GM23338 (cell line): ENCODE results near the gene TCERG1L. TPM values are rescaled to one million over a fixed set of nuclear protein-coding genes. Genes with fewer than 3 reads are reported as not detected.

Experiments used
- ATAC-seq: fragments of 200-7000 bp; cut with Tn5 transposase; 3 replicates; pipeline ENCODE4 v1.9.1; 2020
- DNase-seq: peaks from one replicate; pipeline ENCODE4 v3.0.0-alpha.2; 2015; ENCODE audit warnings: low spot score
- H2AFZ ChIP-seq: fragments of 200-600 bp; sonication (generic); 2 replicates; pipeline ENCODE4 v1.8.0; 2016; ENCODE audit warnings: antibody characterized with exemption, mild to moderate bottlenecking, moderate library complexity
- H3F3A ChIP-seq: fragments of 200-600 bp; sonication (generic); replicated peaks from 2 replicates; pipeline ENCODE4 v1.8.0; 2017; ENCODE audit warnings: antibody characterized with exemption, mixed run types, low read depth
- H3K27ac ChIP-seq: fragments of 200-600 bp; sonication (generic); 2 replicates; pipeline ENCODE4 v1.6.1; 2016; ENCODE audit warnings: low read depth
- H3K27me3 ChIP-seq: fragments of 200-600 bp; sonication (generic); 2 replicates; pipeline ENCODE4 v1.8.0; 2016; ENCODE audit warnings: mild to moderate bottlenecking, mixed run types, moderate library complexity; ENCODE audit not compliant: insufficient read depth
- H3K36me3 ChIP-seq: fragments of 200-600 bp; sonication (generic); 2 replicates; pipeline ENCODE4 v1.8.0; 2016; ENCODE audit warnings: mild to moderate bottlenecking; ENCODE audit not compliant: insufficient read depth
- H3K4me1 ChIP-seq: fragments of 200-600 bp; sonication (generic); 2 replicates; pipeline ENCODE4 v1.8.0; 2016; ENCODE audit warnings: mild to moderate bottlenecking, moderate library complexity; ENCODE audit not compliant: insufficient read depth
- H3K4me2 ChIP-seq: fragments of 200-600 bp; sonication (generic); 2 replicates; pipeline ENCODE4 v1.7.1; 2017; ENCODE audit warnings: mixed run types
- H3K4me3 ChIP-seq: fragments of 200-600 bp; sonication (generic); 2 replicates; pipeline ENCODE4 v1.6.1; 2016; ENCODE audit warnings: mixed run types
- H3K79me2 ChIP-seq: fragments of 200-600 bp; sonication (generic); replicated peaks from 2 replicates; pipeline ENCODE4 v1.8.0; 2017; ENCODE audit warnings: mild to moderate bottlenecking; ENCODE audit not compliant: insufficient read depth
- H3K9me2 ChIP-seq: fragments of 200-600 bp; sonication (generic); 2 replicates; pipeline ENCODE4 v1.8.0; 2017; ENCODE audit not compliant: insufficient read depth
- H4K20me1 ChIP-seq: fragments of 200-600 bp; sonication (generic); replicated peaks from 2 replicates; pipeline ENCODE4 v1.8.0; 2017; ENCODE audit warnings: mild to moderate bottlenecking; ENCODE audit not compliant: insufficient read depth
- H3K27ac Mint-ChIP-seq: 2 replicates; pipeline ENCODE4 v1.8.0; 2020; ENCODE audit warnings: inconsistent platforms, mild to moderate bottlenecking, moderate library complexity, mixed read lengths
- H3K27me3 Mint-ChIP-seq: 3 replicates; pipeline ENCODE4 v1.8.0; 2022; ENCODE audit warnings: low read depth, mild to moderate bottlenecking, moderate library complexity, mixed read lengths, inconsistent platforms; ENCODE audit not compliant: insufficient read depth, poor library complexity
- H3K36me3 Mint-ChIP-seq: 3 replicates; pipeline ENCODE4 v1.8.0; 2021; ENCODE audit warnings: low read depth, mild to moderate bottlenecking, inconsistent platforms, moderate library complexity, mixed read lengths
- H3K4me1 Mint-ChIP-seq: 3 replicates; pipeline ENCODE4 v1.8.0; 2020; ENCODE audit warnings: mild to moderate bottlenecking, inconsistent platforms, mixed read lengths
- H3K4me3 Mint-ChIP-seq: 3 replicates; pipeline ENCODE4 v1.8.0; 2021; ENCODE audit warnings: moderate library complexity, mild to moderate bottlenecking, inconsistent platforms, mixed read lengths
- H3K9me3 Mint-ChIP-seq: 3 replicates; pipeline ENCODE4 v1.8.0; 2020; ENCODE audit warnings: moderate library complexity, mild to moderate bottlenecking, inconsistent platforms, mixed read lengths
- CREB1 ChIP-seq: fragments of 250-450 bp; sonication (Bioruptor Pico); IDR thresholded peaks from 2 replicates; pipeline ENCODE4 v1.5.0; 2020; ENCODE audit warnings: low read depth, mild to moderate bottlenecking, moderate library complexity
- ETS1 ChIP-seq: IDR thresholded peaks from 2 replicates; pipeline ENCODE4 v1.6.1; 2016; ENCODE audit warnings: antibody characterized with exemption
- EZH2 ChIP-seq: fragments of 200-600 bp; sonication (generic); IDR thresholded peaks from one replicate; pipeline ENCODE4 v1.8.0; 2017; ENCODE audit warnings: antibody characterized with exemption, mild to moderate bottlenecking, low read depth; ENCODE audit not compliant: unreplicated experiment
- EZH2phosphoT487 ChIP-seq: fragments of 200-600 bp; sonication (generic); IDR thresholded peaks from one replicate; pipeline ENCODE4 v1.8.1; 2018; ENCODE audit warnings: antibody characterized with exemption; ENCODE audit not compliant: unreplicated experiment
- JUNB ChIP-seq: IDR thresholded peaks from one replicate; pipeline ENCODE4 v1.6.1; 2016; ENCODE audit warnings: antibody characterized with exemption; ENCODE audit not compliant: unreplicated experiment
- NANOG ChIP-seq: IDR thresholded peaks from 2 replicates; pipeline ENCODE4 v1.6.1; 2016; ENCODE audit warnings: antibody characterized with exemption, borderline replicate concordance
- STAT1 ChIP-seq: IDR thresholded peaks from one replicate; pipeline ENCODE4 v1.6.1; 2016; ENCODE audit warnings: antibody characterized with exemption; ENCODE audit not compliant: unreplicated experiment
- ZNF462 ChIP-seq: fragments of 250-450 bp; sonication (Bioruptor Pico); IDR thresholded peaks from 2 replicates; pipeline ENCODE4 v1.5.0; 2020; ENCODE audit warnings: mild to moderate bottlenecking, moderate library complexity
- polyA plus RNA-seq: library from polyadenylated mRNA; unstranded; fragments of >200 nt; fragmentation: Nextera tagmentation; extraction: Ambion mirVana; gene quantifications from 2 replicates; pipeline ENCODE4 v1.2.1, GENCODE V29; 2016
- total RNA-seq: library from RNA; depleted of rRNA; stranded (reverse); fragments of >200 nt; shearing (Covaris generic); gene quantifications from 2 replicates; pipeline ENCODE4 v1.2.3, GENCODE V29; 2014

Gene TCERG1L
- total and polyA plus RNA-seq, 2 experiments from 2014 or later, result 3.9 to 5.5 TPM

- no peak for ATAC-seq
- no peaks in the 10 kb centered on the region for H3K4me1 ChIP-seq
- no peaks in the 10 kb centered on the region for H4K20me1 ChIP-seq
- H3K9me2 ChIP-seq, result peaks cover 3% of the 10 kb centered on the region; the same call in 1 of the 2 replicates
- H3K27me3 Mint-ChIP-seq, result peaks cover 8% of the 10 kb centered on the region
- no peak overlapping the region for H3K27ac Mint-ChIP-seq
- H3K4me3 ChIP-seq, result no peak overlapping the region
- no peaks in the 10 kb centered on the region for H3K79me2 ChIP-seq
- TF ChIP-seq EZH2phosphoT487, result no peak
- TF ChIP-seq ETS1, result no peak
- TF ChIP-seq JUNB, result no peak
- TF ChIP-seq NANOG, result no peak
- no peak for TF ChIP-seq ZNF462 (CRISPR knock-in tag)
- TF ChIP-seq EZH2, result no peak
- no peak for TF ChIP-seq CREB1 (CRISPR knock-in tag)
- no peak for TF ChIP-seq STAT1
- H3F3A ChIP-seq, result no peaks in the 10 kb centered on the region
- no peak for DNase-seq
- no peak overlapping the region for H3K4me3 Mint-ChIP-seq
- H3K9me3 Mint-ChIP-seq, result peaks cover 81% of the 10 kb centered on the region
- H2AFZ ChIP-seq, result no peak overlapping the region
- H3K4me2 ChIP-seq, result no peak overlapping the region
- H3K4me1 Mint-ChIP-seq, result peaks cover 2% of the 10 kb centered on the region; the same call in 1 of the 3 replicates
- H3K36me3 ChIP-seq, result no peaks in the 10 kb centered on the region
- H3K27ac ChIP-seq, result no peak overlapping the region
- H3K36me3 Mint-ChIP-seq, result peaks cover 18% of the 10 kb centered on the region
- no peaks in the 10 kb centered on the region for H3K27me3 ChIP-seq
Measured at GRCh38 chr10:131082201-131082850, 229.2 kb downstream of the TCERG1L start.
